Measurements from ENCODE around the gene C14orf132. TPM values are rescaled to one million over a fixed set of nuclear protein-coding genes. Genes with fewer than 3 reads are reported as not detected.

The C14orf132 gene
- total and polyA plus RNA-seq, 2 experiments from 2014 or later, result 13.9 to 14.1 TPM

DNA sequence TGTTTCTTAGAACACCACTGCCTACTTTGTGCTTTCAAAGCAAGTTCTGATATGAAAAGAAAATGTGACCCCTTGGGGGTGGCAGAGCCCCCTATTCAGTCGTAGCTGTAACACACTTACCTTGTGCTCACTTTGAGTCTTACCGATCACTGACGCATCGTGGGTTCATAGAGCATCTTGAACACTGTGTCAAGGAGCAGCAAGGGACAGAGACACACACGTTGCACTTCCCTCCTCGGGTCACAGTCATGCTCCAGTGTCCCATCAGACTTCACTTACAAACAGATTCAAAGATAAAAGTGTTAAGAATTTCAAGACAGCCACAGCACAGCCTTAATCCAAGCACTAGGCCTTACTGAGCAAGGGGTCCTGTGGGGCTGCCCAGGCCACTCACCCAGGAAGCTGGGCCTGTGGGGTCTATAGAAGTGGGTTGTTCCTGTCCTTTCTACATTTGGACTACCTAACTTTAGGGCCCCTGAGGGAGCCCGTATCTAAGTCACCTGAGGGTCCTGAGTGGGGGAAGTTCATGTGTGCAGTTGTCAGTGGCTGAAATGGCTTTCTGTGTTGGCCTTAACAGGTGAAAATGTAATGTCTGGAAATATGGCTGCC, 90.1 kb downstream of the C14orf132 start:
- Histone ChIP-seq H3K36me3 (no peaks in the 10 kb centered on the region), H3K4me1 (ENCODE audit: low read depth) (no peaks in the 10 kb centered on the region), H3K4me3 (no peak overlapping the region), H3K27ac (no peak overlapping the region), H3K9me3 (ENCODE audit: low read depth) (no peaks in the 10 kb centered on the region), H3K27me3 (no peaks in the 10 kb centered on the region)
- DNase-seq (ENCODE audit: low read depth in 1 of 2, low spot score in 1 of 2), result no peak
- TF ChIP-seq, protein P1, sequence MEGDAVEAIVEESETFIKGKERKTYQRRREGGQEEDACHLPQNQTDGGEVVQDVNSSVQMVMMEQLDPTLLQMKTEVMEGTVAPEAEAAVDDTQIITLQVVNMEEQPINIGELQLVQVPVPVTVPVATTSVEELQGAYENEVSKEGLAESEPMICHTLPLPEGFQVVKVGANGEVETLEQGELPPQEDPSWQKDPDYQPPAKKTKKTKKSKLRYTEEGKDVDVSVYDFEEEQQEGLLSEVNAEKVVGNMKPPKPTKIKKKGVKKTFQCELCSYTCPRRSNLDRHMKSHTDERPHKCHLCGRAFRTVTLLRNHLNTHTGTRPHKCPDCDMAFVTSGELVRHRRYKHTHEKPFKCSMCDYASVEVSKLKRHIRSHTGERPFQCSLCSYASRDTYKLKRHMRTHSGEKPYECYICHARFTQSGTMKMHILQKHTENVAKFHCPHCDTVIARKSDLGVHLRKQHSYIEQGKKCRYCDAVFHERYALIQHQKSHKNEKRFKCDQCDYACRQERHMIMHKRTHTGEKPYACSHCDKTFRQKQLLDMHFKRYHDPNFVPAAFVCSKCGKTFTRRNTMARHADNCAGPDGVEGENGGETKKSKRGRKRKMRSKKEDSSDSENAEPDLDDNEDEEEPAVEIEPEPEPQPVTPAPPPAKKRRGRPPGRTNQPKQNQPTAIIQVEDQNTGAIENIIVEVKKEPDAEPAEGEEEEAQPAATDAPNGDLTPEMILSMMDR (IDR thresholded peaks at IDR 0.05; ENCODE audit: low read depth, low read length), result no peak

DNA sequence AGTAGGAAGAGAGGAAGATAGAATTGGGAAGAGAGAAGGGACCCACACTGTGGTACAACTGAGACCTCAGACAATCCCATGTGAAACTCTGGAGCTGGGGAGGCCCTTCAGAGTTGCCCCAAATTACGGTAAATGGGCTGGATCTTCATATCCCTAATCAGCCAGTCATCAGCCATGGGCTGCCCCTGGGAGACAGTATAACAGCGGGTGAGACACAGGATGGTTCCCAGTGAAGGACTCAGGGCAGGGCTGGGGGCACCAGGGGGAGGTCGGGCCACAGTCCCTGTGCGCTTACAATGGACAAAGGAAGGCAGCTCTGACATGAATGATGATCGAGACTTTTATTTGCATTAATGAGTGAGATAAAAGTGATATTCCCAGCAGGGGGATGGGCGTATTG, 91.2 kb downstream of the C14orf132 start:
- no peak overlapping the region for H3K4me3 ChIP-seq
- TF ChIP-seq, protein P1 (IDR thresholded peaks at IDR 0.05; ENCODE audit: low read depth, low read length), result no peak
- H3K4me1 ChIP-seq (ENCODE audit: low read depth), result no peaks in the 10 kb centered on the region
- no peaks in the 10 kb centered on the region for H3K36me3 ChIP-seq
- H3K27me3 ChIP-seq, result no peaks in the 10 kb centered on the region
- H3K9me3 ChIP-seq (ENCODE audit: low read depth), result no peaks in the 10 kb centered on the region
- no peak for DNase-seq (ENCODE audit: low read depth in 1 of 2, low spot score in 1 of 2)
- H3K27ac ChIP-seq, result no peak overlapping the region

- Histone ChIP-seq H3K9me3 (ENCODE audit: low read depth) (no peaks in the 10 kb centered on the region), H3K36me3 (no peaks in the 10 kb centered on the region), H3K27me3 (no peaks in the 10 kb centered on the region), H3K4me1 (ENCODE audit: low read depth) (no peaks in the 10 kb centered on the region), H3K4me3 (no peak overlapping the region), H3K27ac (no peak overlapping the region)
- TF ChIP-seq, protein P1 (IDR thresholded peaks at IDR 0.05; ENCODE audit: low read depth, low read length), result no peak
- DNase-seq (ENCODE audit: low read depth in 1 of 2, low spot score in 1 of 2), result peak in 1 of 2 donors; percentile 71
Measured at GRCh38 chr14:96130854-96131253, 91.7 kb downstream of the C14orf132 start.

- no peaks in the 10 kb centered on the region for H3K9me3 ChIP-seq (ENCODE audit: low read depth)
- H3K27ac ChIP-seq, result no peak overlapping the region
- H3K36me3 ChIP-seq, result no peaks in the 10 kb centered on the region
- H3K4me1 ChIP-seq (ENCODE audit: low read depth), result no peaks in the 10 kb centered on the region
- no peaks in the 10 kb centered on the region for H3K27me3 ChIP-seq
- TF ChIP-seq, protein P1 (IDR thresholded peaks at IDR 0.05; ENCODE audit: low read depth, low read length), result no peak
- DNase-seq (ENCODE audit: low read depth in 1 of 2, low spot score in 1 of 2), result no peak
- H3K4me3 ChIP-seq, result no peak overlapping the region
Measured at GRCh38 chr14:96131836-96132235, 92.7 kb downstream of the C14orf132 start.

DNA sequence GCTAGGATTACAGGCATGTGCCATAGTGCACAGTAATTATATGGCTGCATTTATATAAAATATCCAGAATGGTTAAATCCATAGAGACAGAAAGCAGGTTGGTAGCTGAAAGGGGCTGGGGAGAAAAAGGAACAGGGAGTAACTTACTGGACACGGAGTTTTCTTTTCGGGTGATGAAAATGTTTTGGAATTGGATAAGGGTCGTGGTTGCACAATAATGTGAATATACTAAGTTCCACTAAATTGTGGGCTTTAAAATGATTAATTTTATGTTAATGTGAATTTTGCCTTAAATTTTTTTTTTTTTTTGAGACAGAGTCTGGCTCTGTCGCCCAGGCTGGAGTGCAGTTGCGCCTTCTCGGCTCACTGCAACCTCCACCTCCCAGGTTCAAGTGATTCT, 95.3 kb downstream of the C14orf132 start:
- H3K27ac ChIP-seq, result no peak overlapping the region
- no peaks in the 10 kb centered on the region for H3K9me3 ChIP-seq (ENCODE audit: low read depth)
- DNase-seq (ENCODE audit: low read depth in 1 of 2, low spot score in 1 of 2), result peak in 1 of 2 donors; percentile 34
- H3K4me1 ChIP-seq (ENCODE audit: low read depth), result no peaks in the 10 kb centered on the region
- no peaks in the 10 kb centered on the region for H3K36me3 ChIP-seq
- TF ChIP-seq, protein P1 (IDR thresholded peaks at IDR 0.05; ENCODE audit: low read depth, low read length), result no peak
- no peaks in the 10 kb centered on the region for H3K27me3 ChIP-seq
- H3K4me3 ChIP-seq, result no peak overlapping the region
